Measurements from ENCODE around the gene IDS.

DNA sequence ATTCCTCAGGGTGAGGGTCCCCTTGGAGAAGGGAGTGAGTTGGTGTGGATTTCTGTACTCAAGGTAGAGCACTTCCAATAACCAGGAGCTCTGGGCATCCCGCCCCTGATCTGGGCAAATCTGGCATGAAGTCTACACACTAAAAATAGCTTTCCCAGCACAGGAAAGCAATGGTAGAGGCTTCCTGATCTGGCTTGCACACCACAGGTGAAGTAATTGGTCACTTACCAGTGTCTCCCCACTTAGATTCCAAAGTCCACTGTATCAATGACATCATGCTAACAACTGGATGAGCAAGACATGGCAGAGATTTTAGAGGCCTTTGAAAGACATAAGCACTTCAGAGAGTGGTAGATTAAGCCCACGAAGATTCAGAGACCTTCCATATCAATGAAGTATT lies 17.8 kb upstream of the IDS start:
- TF ChIP-seq POLR2A (IDR thresholded peaks at IDR 0.05) = no peak
- TF ChIP-seq, protein P1, sequence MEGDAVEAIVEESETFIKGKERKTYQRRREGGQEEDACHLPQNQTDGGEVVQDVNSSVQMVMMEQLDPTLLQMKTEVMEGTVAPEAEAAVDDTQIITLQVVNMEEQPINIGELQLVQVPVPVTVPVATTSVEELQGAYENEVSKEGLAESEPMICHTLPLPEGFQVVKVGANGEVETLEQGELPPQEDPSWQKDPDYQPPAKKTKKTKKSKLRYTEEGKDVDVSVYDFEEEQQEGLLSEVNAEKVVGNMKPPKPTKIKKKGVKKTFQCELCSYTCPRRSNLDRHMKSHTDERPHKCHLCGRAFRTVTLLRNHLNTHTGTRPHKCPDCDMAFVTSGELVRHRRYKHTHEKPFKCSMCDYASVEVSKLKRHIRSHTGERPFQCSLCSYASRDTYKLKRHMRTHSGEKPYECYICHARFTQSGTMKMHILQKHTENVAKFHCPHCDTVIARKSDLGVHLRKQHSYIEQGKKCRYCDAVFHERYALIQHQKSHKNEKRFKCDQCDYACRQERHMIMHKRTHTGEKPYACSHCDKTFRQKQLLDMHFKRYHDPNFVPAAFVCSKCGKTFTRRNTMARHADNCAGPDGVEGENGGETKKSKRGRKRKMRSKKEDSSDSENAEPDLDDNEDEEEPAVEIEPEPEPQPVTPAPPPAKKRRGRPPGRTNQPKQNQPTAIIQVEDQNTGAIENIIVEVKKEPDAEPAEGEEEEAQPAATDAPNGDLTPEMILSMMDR (IDR thresholded peaks at IDR 0.05) = no peak
